Panc1 (cell line): ENCODE data around the gene HGF.

Experiments used
- CTCF ChIP-seq: fragments of 450-650 bp; IDR thresholded peaks from 2 replicates; pipeline ENCODE4 v1.5.1; 2017; ENCODE audit warnings: mild to moderate bottlenecking
- POLR2AphosphoS5 ChIP-seq: IDR thresholded peaks from 2 replicates; pipeline ENCODE4 v1.6.1; 2012; ENCODE audit warnings: mild to moderate bottlenecking, low read depth, low read length, moderate library complexity
- REST ChIP-seq, 2 experiments: IDR thresholded peaks; 2 replicates each; pipeline ENCODE4 v1.6.1; 2011 to 2012; ENCODE audit warnings: low read depth in 2 of 2, control low read depth in 1 of 2, low read length in 1 of 2, mild to moderate bottlenecking in 1 of 2, moderate library complexity in 1 of 2; ENCODE audit not compliant: insufficient read depth in 1 of 2
- SIN3A ChIP-seq: IDR thresholded peaks from 2 replicates; pipeline ENCODE4 v1.6.1; 2012; ENCODE audit warnings: low read depth, mild to moderate bottlenecking, low read length, moderate library complexity, borderline replicate concordance; ENCODE audit not compliant: insufficient read depth
- TCF7L2 ChIP-seq: IDR thresholded peaks from 2 replicates; pipeline ENCODE4 v1.6.1; 2011; ENCODE audit warnings: mild to moderate bottlenecking, low read depth, low read length, inconsistent platforms

- no peak for TF ChIP-seq CTCF
- no peak for TF ChIP-seq POLR2AphosphoS5
- TF ChIP-seq REST (IDR thresholded peaks at IDR 0.05; ENCODE audit: insufficient read depth in 1 of 2, low read depth in 2 of 2, low read length in 1 of 2) = no peak
- no peak for TF ChIP-seq TCF7L2
- no peak for TF ChIP-seq SIN3A
Observed at GRCh38 chr7:81801532-81801931, 31.7 kb upstream of the HGF start.
